GM20431 (cell line): ENCODE results near the gene IGF2BP2.
"Not testable (repeated sequence)": the region's sequence is repeated elsewhere in the genome, so short reads cannot be mapped to it uniquely, and the experiment has no call there.

ENCODE experiments used
- in situ Hi-C: fragments of 300-500 bp; cut with MseI, MboI; formaldehyde crosslinking; loops from one replicate; pipeline ENCODE4 v1.15.0; 2020; ENCODE audit warnings: low sequenced_read_pairs; ENCODE audit not compliant: unreplicated experiment

Gene IGF2BP2

GRCh38 chr3:185838417-185838989 lies 13.7 kb upstream of the IGF2BP2 start:
- in situ Hi-C loops = not testable (repeated sequence)

GRCh38 chr3:185837414-185837813 lies 12.6 kb upstream of the IGF2BP2 start:
- in situ Hi-C loops = no loop called here

GRCh38 chr3:185831990-185832389 lies 7.1 kb upstream of the IGF2BP2 start:
- in situ Hi-C loops = no loop called here

GRCh38 chr3:185831195-185831594 lies 6.4 kb upstream of the IGF2BP2 start:
- in situ Hi-C loops = no loop called here

- in situ Hi-C loops = no loop called here
Observed at GRCh38 chr3:185830018-185830797, 5.4 kb upstream of the IGF2BP2 start.

GRCh38 chr3:185828755-185829154 lies 3.9 kb upstream of the IGF2BP2 start:
- in situ Hi-C loops = no loop called here

- in situ Hi-C loops = no loop called here
Observed at GRCh38 chr3:185827595-185828344, 2.9 kb upstream of the IGF2BP2 start.

GRCh38 chr3:185825639-185826481 lies 1.0 kb upstream of the IGF2BP2 start:
- in situ Hi-C loops = no loop called here

GRCh38 chr3:185824051-185825005 lies 514 bp downstream of the IGF2BP2 start:
- in situ Hi-C loops = no loop called here

- in situ Hi-C loops = no loop called here
Observed at GRCh38 chr3:185823078-185824044, 1.5 kb downstream of the IGF2BP2 start.

- in situ Hi-C loops = no loop called here
Observed at GRCh38 chr3:185822221-185823000, 2.4 kb downstream of the IGF2BP2 start.

GRCh38 chr3:185820973-185821758 lies 3.7 kb downstream of the IGF2BP2 start:
- in situ Hi-C loops = no loop called here

GRCh38 chr3:185818267-185818875 lies 6.5 kb downstream of the IGF2BP2 start:
- in situ Hi-C loops = no loop called here

GRCh38 chr3:185815391-185816282 lies 9.2 kb downstream of the IGF2BP2 start:
- in situ Hi-C loops = no loop called here

- in situ Hi-C loops = no loop called here
Observed at GRCh38 chr3:185813691-185814215, 11.1 kb downstream of the IGF2BP2 start.
